Measurements from ENCODE around the gene MAML2. TPM values are rescaled to one million over a fixed set of nuclear protein-coding genes. Genes with fewer than 3 reads are reported as not detected.

The MAML2 gene
- total RNA-seq, 1 donor from 2014 or later = 18.7 TPM

GRCh38 chr11:96328395-96329010 is 14.5 kb downstream of the MAML2 start:
- H3K9me3 Mint-ChIP-seq = no peaks in the 10 kb centered on the region
- no peak overlapping the region for H3K27ac Mint-ChIP-seq (ENCODE audit: unreplicated experiment)
- no peaks in the 10 kb centered on the region for H3K27me3 Mint-ChIP-seq (ENCODE audit: low read depth)
- peaks cover 10% of the 10 kb centered on the region for H3K36me3 Mint-ChIP-seq (ENCODE audit: low read depth)
- no peak for TF ChIP-seq CTCF (conservative IDR thresholded peaks at IDR 0.05)
- DNase-seq (ENCODE audit: low read depth, low spot score) = no peak
- H3K4me1 Mint-ChIP-seq = peaks cover 65% of the 10 kb centered on the region
- H3K4me3 Mint-ChIP-seq = no peak overlapping the region

GRCh38 chr11:96326959-96327358 is 16.0 kb downstream of the MAML2 start:
- H3K4me1 Mint-ChIP-seq = peaks cover 57% of the 10 kb centered on the region
- H3K4me3 Mint-ChIP-seq = no peak overlapping the region
- H3K36me3 Mint-ChIP-seq (ENCODE audit: low read depth) = peaks cover 15% of the 10 kb centered on the region
- no peak for TF ChIP-seq CTCF (conservative IDR thresholded peaks at IDR 0.05)
- H3K27me3 Mint-ChIP-seq (ENCODE audit: low read depth) = no peaks in the 10 kb centered on the region
- DNase-seq (ENCODE audit: low read depth, low spot score) = no peak
- peaks cover 4% of the 10 kb centered on the region for H3K9me3 Mint-ChIP-seq
- no peak overlapping the region for H3K27ac Mint-ChIP-seq (ENCODE audit: unreplicated experiment)

- Mint-ChIP-seq H3K27me3 (ENCODE audit: low read depth) (no peaks in the 10 kb centered on the region), H3K4me1 (peaks cover 65% of the 10 kb centered on the region), H3K9me3 (peaks cover 5% of the 10 kb centered on the region), H3K36me3 (ENCODE audit: low read depth) (peaks cover 16% of the 10 kb centered on the region), H3K4me3 (no peak overlapping the region), H3K27ac (ENCODE audit: unreplicated experiment) (no peak overlapping the region)
- TF ChIP-seq CTCF (conservative IDR thresholded peaks at IDR 0.05) = no peak
- no peak for DNase-seq (ENCODE audit: low read depth, low spot score)
Measured at GRCh38 chr11:96324912-96325311, 18.1 kb downstream of the MAML2 start.

- DNase-seq (ENCODE audit: low read depth, low spot score) = no peak
- H3K36me3 Mint-ChIP-seq (ENCODE audit: low read depth) = peaks cover 16% of the 10 kb centered on the region
- H3K27me3 Mint-ChIP-seq (ENCODE audit: low read depth) = no peaks in the 10 kb centered on the region
- no peak overlapping the region for H3K4me3 Mint-ChIP-seq
- no peak overlapping the region for H3K27ac Mint-ChIP-seq (ENCODE audit: unreplicated experiment)
- peaks cover 5% of the 10 kb centered on the region for H3K9me3 Mint-ChIP-seq
- H3K4me1 Mint-ChIP-seq = peaks cover 52% of the 10 kb centered on the region
- TF ChIP-seq CTCF (conservative IDR thresholded peaks at IDR 0.05) = no peak
Measured at GRCh38 chr11:96323642-96323985, 19.4 kb downstream of the MAML2 start.

GRCh38 chr11:96322775-96323641 is 20.0 kb downstream of the MAML2 start:
- H3K27ac Mint-ChIP-seq (ENCODE audit: unreplicated experiment) = no peak overlapping the region
- H3K9me3 Mint-ChIP-seq = peaks cover 5% of the 10 kb centered on the region
- no peak for TF ChIP-seq CTCF (conservative IDR thresholded peaks at IDR 0.05)

More at GRCh38 chr11:96322775-96323641, 20.0 kb downstream of the MAML2 start:
- no peak for DNase-seq (ENCODE audit: low read depth, low spot score)
- peaks cover 47% of the 10 kb centered on the region for H3K4me1 Mint-ChIP-seq
- no peak overlapping the region for H3K4me3 Mint-ChIP-seq
- peaks cover 16% of the 10 kb centered on the region for H3K36me3 Mint-ChIP-seq (ENCODE audit: low read depth)
- no peaks in the 10 kb centered on the region for H3K27me3 Mint-ChIP-seq (ENCODE audit: low read depth)
